T-helper 1 cell treated with Interleukin-12 subunit alpha and Interleukin-12 subunit beta and Interleukin-4 antibody, amounts not matched to agents 30 ng/mL and 1 ng/mL, for 36 hours (primary cell): ENCODE results near the gene MBP. TPM values are rescaled to one million over a fixed set of nuclear protein-coding genes. Genes with fewer than 3 reads are reported as not detected.

ENCODE experiments used
- intact Hi-C: fragments of 100-400 bp; cut with micrococcal nuclease; formaldehyde crosslinking; loops from one replicate; pipeline ENCODE4 v1.15.1; 2024
- total RNA-seq: library from RNA; stranded (reverse); gene quantifications from 2 replicates; pipeline ENCODE4 v1.2.3, GENCODE V29; 2022

The MBP gene
- total RNA-seq, 1 donor from 2014 or later: 92.0 TPM

DNA sequence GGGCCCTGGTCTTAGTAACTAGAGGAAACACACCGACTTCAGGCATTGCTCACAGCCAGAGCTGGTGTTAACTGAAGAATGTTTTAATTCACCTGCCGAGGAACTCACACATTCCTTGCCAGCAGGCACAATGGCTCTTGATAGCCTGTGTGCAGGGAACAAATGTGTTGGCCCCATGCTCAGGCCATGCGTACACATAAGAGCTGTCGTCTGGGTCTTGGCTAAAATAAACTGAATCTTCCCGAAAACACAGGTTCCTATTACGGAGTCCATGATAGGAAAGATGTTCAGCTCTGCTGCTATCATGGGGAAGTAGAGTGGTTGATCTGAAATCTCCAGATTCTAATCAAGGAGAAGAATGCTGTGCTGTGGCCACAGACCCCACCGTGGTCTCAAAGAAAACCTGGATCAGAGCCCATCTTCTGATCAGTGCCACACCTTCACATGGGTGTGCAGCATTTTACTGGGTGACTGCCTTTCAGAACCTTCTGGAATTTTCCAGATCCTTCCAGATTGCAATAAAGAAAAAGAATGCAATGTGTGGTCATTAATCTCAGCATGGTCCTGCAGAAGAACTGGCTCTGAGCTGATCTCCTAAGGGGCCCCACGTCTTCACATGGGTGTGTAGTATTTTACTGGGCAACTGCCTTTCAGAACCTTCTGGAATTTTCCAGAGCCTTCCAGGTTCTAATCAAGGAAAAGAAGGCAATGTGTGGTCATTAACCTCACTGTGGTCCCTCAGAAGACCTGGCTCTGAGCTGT, 17.2 kb downstream of the MBP start:
- intact Hi-C loops: no loop called here

- intact Hi-C loops: no loop called here
Observed at GRCh38 chr18:77114415-77115191, 18.0 kb downstream of the MBP start.

GRCh38 chr18:77114152-77114414, 18.5 kb downstream of the MBP start:
- intact Hi-C loops: no loop called here

DNA sequence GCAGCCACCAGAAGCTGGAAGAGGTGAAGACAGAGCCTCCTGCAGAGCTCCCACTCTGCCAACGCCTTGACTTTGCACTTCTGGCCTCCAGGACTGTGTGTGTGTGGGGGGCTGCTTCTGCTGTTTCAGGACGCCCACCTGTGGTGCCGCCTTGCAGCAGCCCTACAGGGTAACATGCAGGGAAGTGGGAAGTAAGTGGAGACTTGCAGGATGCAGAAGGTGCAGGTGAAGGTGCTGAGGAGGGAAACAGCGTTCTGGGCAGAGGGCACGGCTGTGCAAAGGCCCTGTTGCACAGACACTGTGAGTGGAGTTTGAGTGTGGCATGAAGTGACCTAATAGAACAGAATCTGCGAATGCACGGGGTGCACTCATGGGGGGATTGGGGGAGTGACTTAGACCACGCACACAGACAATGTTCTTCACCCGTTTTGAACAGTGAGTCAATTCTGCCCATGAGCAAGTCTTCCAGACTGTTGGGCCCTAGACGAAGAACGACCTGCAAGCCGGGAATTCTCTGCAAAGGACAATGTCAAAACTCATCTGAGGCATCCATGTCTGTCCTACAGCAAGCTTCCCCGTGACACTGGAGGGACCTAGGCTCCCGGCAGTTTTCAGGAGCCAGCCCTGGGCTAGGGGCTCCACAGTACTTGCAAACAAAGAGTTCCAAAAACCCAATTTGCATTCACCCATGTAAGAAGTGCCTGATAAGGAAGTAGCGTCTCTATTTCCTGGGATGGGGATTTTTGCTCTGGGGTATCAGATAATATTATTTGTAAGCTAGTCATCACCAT, 19.0 kb downstream of the MBP start:
- intact Hi-C loops: no loop called here

DNA sequence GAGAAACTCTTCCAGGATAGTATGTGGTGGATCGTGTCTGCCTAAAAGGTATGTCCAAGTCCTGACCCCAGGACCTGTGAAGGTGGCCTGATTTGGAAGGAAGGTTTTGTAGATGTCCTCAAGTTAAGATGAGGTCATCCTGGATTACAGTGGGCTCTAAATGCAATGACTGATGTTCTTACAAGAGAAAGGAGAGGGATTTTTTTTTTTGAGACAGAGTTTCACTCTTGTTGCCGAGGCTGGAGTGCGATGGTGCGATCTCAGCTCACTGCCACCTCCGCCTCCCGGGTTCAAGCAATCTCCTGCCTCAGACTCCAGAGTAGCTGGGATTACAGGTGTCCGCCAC, 19.9 kb downstream of the MBP start:
- intact Hi-C loops: no loop called here

- intact Hi-C loops: no loop called here
Observed at GRCh38 chr18:77111951-77112746, 20.4 kb downstream of the MBP start.

DNA sequence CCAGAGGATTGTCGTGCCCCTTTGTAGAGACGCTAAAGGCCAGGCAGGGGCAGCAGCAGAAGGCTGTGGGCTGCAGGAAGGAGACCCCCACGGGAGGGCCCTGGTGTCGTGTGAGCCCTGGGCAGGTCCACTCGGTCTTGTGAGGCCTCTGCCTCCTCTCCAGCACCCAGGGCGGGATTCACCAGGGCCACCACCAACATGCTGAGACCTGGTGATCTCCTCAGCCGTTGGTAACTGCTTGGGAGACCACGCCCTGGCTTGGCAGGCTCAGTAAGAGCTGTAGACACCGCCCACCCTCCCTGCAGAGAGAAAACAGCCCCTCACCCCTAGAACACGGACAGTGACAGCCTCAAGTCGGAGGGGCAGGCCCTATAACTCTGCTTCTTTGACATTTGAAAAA, 21.1 kb downstream of the MBP start:
- intact Hi-C loops: no loop called here

GRCh38 chr18:77110936-77111335, 21.6 kb downstream of the MBP start:
- intact Hi-C loops: no loop called here

DNA sequence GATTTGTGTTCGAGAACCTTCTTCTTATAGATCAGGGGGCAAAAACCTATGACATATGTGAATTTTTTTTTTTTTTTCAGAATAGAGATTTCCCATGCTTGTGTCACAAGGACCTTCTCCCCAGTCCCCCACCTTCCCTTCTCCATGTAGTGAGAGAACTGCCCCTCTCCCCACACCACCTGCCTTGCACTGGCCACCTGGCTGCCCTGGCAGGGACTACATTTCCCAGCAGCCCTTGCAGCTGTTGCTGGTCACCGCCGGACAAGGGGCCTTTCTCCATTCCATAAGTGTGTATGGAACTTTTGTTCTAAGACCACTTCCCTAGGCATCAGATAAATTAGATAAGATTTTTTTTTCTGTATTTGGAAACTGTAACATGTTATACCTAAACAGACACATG, 22.2 kb downstream of the MBP start:
- intact Hi-C loops: no loop called here

DNA sequence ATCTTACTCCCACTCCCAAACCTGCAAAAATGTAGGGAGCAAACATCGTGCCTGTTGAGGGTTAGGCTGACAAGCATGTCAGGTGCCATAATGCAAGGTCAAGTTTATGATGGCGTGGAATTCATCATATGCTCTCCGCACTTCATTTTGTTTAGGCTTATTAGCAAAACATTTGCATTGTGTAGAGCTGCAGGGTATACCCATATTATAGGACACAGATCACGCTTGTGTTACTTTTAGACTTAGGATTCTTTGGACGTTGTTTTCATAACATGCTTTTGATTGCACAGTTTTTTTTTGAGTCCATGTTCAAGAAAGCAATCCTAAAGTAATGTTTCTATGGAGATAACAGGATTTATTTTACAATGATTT, 22.9 kb downstream of the MBP start:
- intact Hi-C loops: loop anchor here (10.0 kb wide), 1 partner anchor 615 kb away; the partner anchor contains the start of gene ZNF516

GRCh38 chr18:77108821-77109647, 23.5 kb downstream of the MBP start:
- intact Hi-C loops: loop anchor here (1.0 to 10.0 kb wide), 3 partner anchors 9 to 614 kb away; partner anchors contain the start of gene ZNF516

GRCh38 chr18:77108001-77108692, 24.4 kb downstream of the MBP start:
- intact Hi-C loops: loop anchor here (1.0 to 10.0 kb wide), 3 partner anchors 8 to 613 kb away; partner anchors contain the start of gene ZNF516

GRCh38 chr18:77107292-77107691, 25.3 kb downstream of the MBP start:
- intact Hi-C loops: loop anchor here (10.0 kb wide), 1 partner anchor 612 kb away; the partner anchor contains the start of gene ZNF516

DNA sequence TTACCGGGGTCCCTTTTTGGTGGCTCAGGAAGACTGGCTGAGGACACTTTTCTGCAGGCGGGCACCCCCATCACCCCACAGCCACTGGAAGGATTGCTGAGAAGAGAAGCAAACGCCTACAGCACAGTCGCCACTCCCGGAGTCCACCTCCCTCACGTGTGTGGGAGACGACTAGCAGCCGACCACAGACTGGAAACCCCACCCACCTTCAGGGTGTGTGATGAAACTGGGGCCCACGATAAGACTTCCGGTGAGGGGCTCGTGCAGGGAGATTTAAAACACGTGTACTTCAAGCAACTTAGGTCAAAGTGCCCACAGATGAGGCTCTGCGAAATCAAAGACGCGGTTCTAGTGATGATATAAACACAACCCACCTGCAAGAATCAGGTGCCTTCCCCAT, 26.3 kb downstream of the MBP start:
- intact Hi-C loops: loop anchor here (1.0 to 10.0 kb wide), 2 partner anchors 44 to 612 kb away; partner anchors contain the start of gene ZNF516

- intact Hi-C loops: loop anchor here (1.0 to 10.0 kb wide), 2 partner anchors 43 to 611 kb away; partner anchors contain the start of gene ZNF516
Observed at GRCh38 chr18:77105680-77106079, 26.9 kb downstream of the MBP start.

- intact Hi-C loops: loop anchor here (10.0 kb wide), 1 partner anchor 610 kb away; the partner anchor contains the start of gene ZNF516
Observed at GRCh38 chr18:77105028-77105427, 27.6 kb downstream of the MBP start.

- intact Hi-C loops: loop anchor here (10.0 kb wide), 1 partner anchor 609 kb away; the partner anchor contains the start of gene ZNF516
Observed at GRCh38 chr18:77103991-77104531, 28.5 kb downstream of the MBP start.

GRCh38 chr18:77103187-77103850, 29.3 kb downstream of the MBP start:
- intact Hi-C loops: loop anchor here (10.0 kb wide), 1 partner anchor 609 kb away; the partner anchor contains the start of gene ZNF516
